ENCODE measurements around the gene TRIM56. TPM values are rescaled to one million over a fixed set of nuclear protein-coding genes. Genes with fewer than 3 reads are reported as not detected.
A peak's percentile ranks its signal among the peaks of the same experiment; 100 is the strongest.
"Not testable (repeated sequence)": the region's sequence is repeated elsewhere in the genome, so short reads cannot be mapped to it uniquely, and the experiment has no call there.

The TRIM56 gene
- total RNA-seq, 3 donors from 2014 or later: 47.9 to 55.3 (median 53.9) TPM

GRCh38 chr7:101075646-101076045, 9.6 kb upstream of the TRIM56 start:
- TF ChIP-seq CTCF (IDR thresholded peaks at IDR 0.05): no peak
- no peaks in the 10 kb centered on the region for H3K9me3 ChIP-seq
- no peaks in the 10 kb centered on the region for H3K4me1 ChIP-seq (ENCODE audit: low read depth)
- DNase-seq (no peak), ATAC-seq (no peak)
- H3K4me3 ChIP-seq: no peak overlapping the region
- intact Hi-C loops (cut with DNase I, micrococcal nuclease): no loop called here
- H3K36me3 ChIP-seq (ENCODE audit: low read depth): no peaks in the 10 kb centered on the region

- ATAC-seq; intact Hi-C loops (cut with DNase I, micrococcal nuclease); H3K4me3 ChIP-seq; DNase-seq; H3K36me3 ChIP-seq (ENCODE audit: low read depth); H3K4me1 ChIP-seq (ENCODE audit: low read depth); H3K9me3 ChIP-seq: not testable (repeated sequence)
Measured at GRCh38 chr7:101076183-101076582, 9.1 kb upstream of the TRIM56 start.

DNA sequence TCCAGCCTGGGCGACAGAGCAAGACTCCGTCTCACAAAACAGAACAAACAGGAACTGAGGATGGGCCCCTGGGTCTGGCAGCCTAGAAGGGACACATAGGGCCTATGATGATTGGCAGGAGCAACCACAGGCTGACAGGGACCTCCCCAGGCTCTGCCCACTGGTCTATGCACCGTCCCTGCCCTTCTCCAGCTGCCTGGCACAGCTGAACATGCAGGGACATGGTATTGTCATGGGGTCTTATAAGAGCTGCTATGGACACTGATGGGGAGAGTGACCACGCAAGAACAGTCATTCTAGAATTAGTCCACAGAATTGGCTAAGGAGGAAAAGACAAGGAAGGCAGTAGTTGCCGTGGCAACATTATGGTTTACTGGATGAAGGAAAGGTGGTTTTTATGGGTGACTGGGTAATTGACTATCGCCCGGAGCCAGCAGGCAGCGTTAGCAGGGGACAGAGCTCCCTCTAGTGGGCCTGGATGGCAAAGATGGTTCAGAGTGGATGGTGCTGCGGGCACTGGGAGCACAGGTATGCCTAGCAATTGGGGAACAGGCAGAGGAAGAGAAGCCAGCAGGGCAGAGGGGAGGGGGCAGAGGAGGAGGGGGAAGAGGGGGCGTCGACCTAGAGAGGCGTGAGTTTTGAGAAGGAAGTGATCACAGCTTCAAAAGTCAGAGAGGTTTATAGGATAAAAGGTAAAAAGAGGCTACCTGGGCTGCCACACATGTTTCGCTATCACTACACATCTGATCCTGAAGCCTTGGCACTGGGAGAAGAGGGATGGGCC, 7.8 kb upstream of the TRIM56 start:
- Histone ChIP-seq H3K4me1 (ENCODE audit: low read depth) (no peaks in the 10 kb centered on the region), H3K4me3 (no peak overlapping the region), H3K36me3 (ENCODE audit: low read depth) (no peaks in the 10 kb centered on the region), H3K9me3 (no peaks in the 10 kb centered on the region)
- intact Hi-C loops (cut with DNase I, micrococcal nuclease): no loop called here
- peak; percentile 79 for TF ChIP-seq CTCF (IDR thresholded peaks at IDR 0.05)
- ATAC-seq (peak; percentile 100), DNase-seq (peak; percentile 68 to 96 (median 88))

GRCh38 chr7:101081432-101081831, 3.8 kb upstream of the TRIM56 start:
- no peak for TF ChIP-seq CTCF (IDR thresholded peaks at IDR 0.05)
- DNase-seq: no peak
- peaks cover 12% of the 10 kb centered on the region for H3K4me1 ChIP-seq (ENCODE audit: low read depth)
- H3K9me3 ChIP-seq: no peaks in the 10 kb centered on the region
- no peak overlapping the region for H3K4me3 ChIP-seq
- no peak for ATAC-seq
- H3K36me3 ChIP-seq (ENCODE audit: low read depth): no peaks in the 10 kb centered on the region
- intact Hi-C loops (cut with DNase I, micrococcal nuclease): no loop called here

DNA sequence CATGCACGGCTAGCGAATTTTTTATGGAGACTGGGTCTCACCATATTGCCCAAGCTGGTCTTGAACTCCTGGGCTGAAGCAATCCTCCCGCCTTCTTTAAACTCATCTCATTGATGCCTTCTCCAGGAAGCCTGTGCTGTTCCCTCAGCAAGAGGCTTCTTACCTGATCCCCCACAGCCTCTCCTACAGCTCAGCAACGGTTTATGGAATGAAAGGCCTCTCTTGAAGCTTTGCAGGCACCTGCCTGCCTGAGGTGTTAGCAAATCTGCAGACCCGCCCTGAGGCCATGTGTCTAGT, 468 bp upstream of the TRIM56 start:
- no peak overlapping the region for H3K4me3 ChIP-seq
- H3K4me1 ChIP-seq (ENCODE audit: low read depth): peaks cover 21% of the 10 kb centered on the region
- no peaks in the 10 kb centered on the region for H3K9me3 ChIP-seq
- peaks cover 3% of the 10 kb centered on the region for H3K36me3 ChIP-seq (ENCODE audit: low read depth)
- no peak for ATAC-seq
- DNase-seq: no peak
- intact Hi-C loops (cut with DNase I, micrococcal nuclease): no loop called here
- no peak for TF ChIP-seq CTCF (IDR thresholded peaks at IDR 0.05)

DNA sequence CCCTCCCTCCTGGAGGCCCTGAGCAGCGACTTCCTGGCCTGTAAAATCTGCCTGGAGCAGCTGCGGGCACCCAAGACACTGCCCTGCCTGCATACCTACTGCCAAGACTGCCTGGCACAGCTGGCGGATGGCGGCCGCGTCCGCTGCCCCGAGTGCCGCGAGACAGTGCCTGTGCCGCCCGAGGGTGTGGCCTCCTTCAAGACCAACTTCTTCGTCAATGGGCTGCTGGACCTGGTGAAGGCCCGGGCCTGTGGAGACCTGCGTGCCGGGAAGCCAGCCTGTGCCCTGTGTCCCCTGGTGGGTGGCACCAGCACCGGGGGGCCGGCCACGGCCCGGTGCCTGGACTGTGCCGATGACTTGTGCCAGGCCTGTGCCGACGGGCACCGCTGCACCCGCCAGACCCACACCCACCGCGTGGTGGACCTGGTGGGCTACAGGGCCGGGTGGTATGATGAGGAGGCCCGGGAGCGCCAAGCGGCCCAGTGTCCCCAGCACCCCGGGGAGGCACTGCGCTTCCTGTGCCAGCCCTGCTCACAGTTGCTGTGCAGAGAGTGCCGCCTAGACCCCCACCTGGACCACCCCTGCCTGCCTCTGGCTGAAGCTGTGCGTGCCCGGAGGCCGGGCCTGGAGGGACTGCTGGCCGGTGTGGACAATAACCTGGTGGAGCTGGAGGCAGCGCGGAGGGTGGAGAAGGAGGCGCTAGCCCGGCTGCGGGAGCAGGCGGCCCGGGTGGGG, 2.2 kb downstream of the TRIM56 start:
- no peak for TF ChIP-seq CTCF (IDR thresholded peaks at IDR 0.05)
- intact Hi-C loops (cut with DNase I, micrococcal nuclease): no loop called here
- no peak for DNase-seq
- peaks cover 21% of the 10 kb centered on the region for H3K4me1 ChIP-seq (ENCODE audit: low read depth)
- no peaks in the 10 kb centered on the region for H3K9me3 ChIP-seq
- no peak for ATAC-seq
- peaks cover 3% of the 10 kb centered on the region for H3K36me3 ChIP-seq (ENCODE audit: low read depth)
- H3K4me3 ChIP-seq: no peak overlapping the region

All from mucosa of descending colon (tissue), 3 donors.